ENCODE results near the gene NOC3L. TPM values are rescaled to one million over a fixed set of nuclear protein-coding genes. Genes with fewer than 3 reads are reported as not detected.

Gene NOC3L
- total RNA-seq, 1 donor from 2014 or later = 9.3 TPM

GRCh38 chr10:94299417-94299816 is 63.3 kb downstream of the NOC3L start:
- Mint-ChIP-seq H3K27me3 (ENCODE audit: unreplicated experiment) (no peaks in the 10 kb centered on the region), H3K9me3 (ENCODE audit: unreplicated experiment) (no peaks in the 10 kb centered on the region), H3K4me3 (ENCODE audit: unreplicated experiment) (no peak overlapping the region), H3K36me3 (ENCODE audit: low read depth, unreplicated experiment) (no peaks in the 10 kb centered on the region), H3K4me1 (ENCODE audit: unreplicated experiment) (no peaks in the 10 kb centered on the region), H3K27ac (ENCODE audit: unreplicated experiment) (no peak overlapping the region)
- DNase-seq (ENCODE audit: low spot score) = no peak
- TF ChIP-seq CTCF (IDR thresholded peaks at IDR 0.05; ENCODE audit: unreplicated experiment) = no peak

- H3K4me1 Mint-ChIP-seq (ENCODE audit: unreplicated experiment) = peaks cover 4% of the 10 kb centered on the region
- no peaks in the 10 kb centered on the region for H3K36me3 Mint-ChIP-seq (ENCODE audit: low read depth, unreplicated experiment)
- no peak overlapping the region for H3K27ac Mint-ChIP-seq (ENCODE audit: unreplicated experiment)
- no peaks in the 10 kb centered on the region for H3K27me3 Mint-ChIP-seq (ENCODE audit: unreplicated experiment)
- no peak overlapping the region for H3K4me3 Mint-ChIP-seq (ENCODE audit: unreplicated experiment)
- H3K9me3 Mint-ChIP-seq (ENCODE audit: unreplicated experiment) = no peaks in the 10 kb centered on the region
- DNase-seq (ENCODE audit: low spot score) = no peak
- TF ChIP-seq CTCF (IDR thresholded peaks at IDR 0.05; ENCODE audit: unreplicated experiment) = no peak
Observed at GRCh38 chr10:94294168-94294567, 68.6 kb downstream of the NOC3L start.

- no peak for DNase-seq (ENCODE audit: low spot score)
- H3K9me3 Mint-ChIP-seq (ENCODE audit: unreplicated experiment) = no peaks in the 10 kb centered on the region
- no peaks in the 10 kb centered on the region for H3K36me3 Mint-ChIP-seq (ENCODE audit: low read depth, unreplicated experiment)
- H3K27me3 Mint-ChIP-seq (ENCODE audit: unreplicated experiment) = no peaks in the 10 kb centered on the region
- no peak for TF ChIP-seq CTCF (IDR thresholded peaks at IDR 0.05; ENCODE audit: unreplicated experiment)
- H3K27ac Mint-ChIP-seq (ENCODE audit: unreplicated experiment) = no peak overlapping the region
- H3K4me1 Mint-ChIP-seq (ENCODE audit: unreplicated experiment) = peaks cover 4% of the 10 kb centered on the region
- no peak overlapping the region for H3K4me3 Mint-ChIP-seq (ENCODE audit: unreplicated experiment)
Observed at GRCh38 chr10:94293354-94293753, 69.4 kb downstream of the NOC3L start.

GRCh38 chr10:94292434-94293090 is 70.2 kb downstream of the NOC3L start:
- no peaks in the 10 kb centered on the region for H3K36me3 Mint-ChIP-seq (ENCODE audit: low read depth, unreplicated experiment)
- H3K9me3 Mint-ChIP-seq (ENCODE audit: unreplicated experiment) = no peaks in the 10 kb centered on the region
- peaks cover 2% of the 10 kb centered on the region for H3K27me3 Mint-ChIP-seq (ENCODE audit: unreplicated experiment)
- no peak overlapping the region for H3K27ac Mint-ChIP-seq (ENCODE audit: unreplicated experiment)
- no peak for TF ChIP-seq CTCF (IDR thresholded peaks at IDR 0.05; ENCODE audit: unreplicated experiment)
- no peak overlapping the region for H3K4me3 Mint-ChIP-seq (ENCODE audit: unreplicated experiment)
- DNase-seq (ENCODE audit: low spot score) = no peak
- H3K4me1 Mint-ChIP-seq (ENCODE audit: unreplicated experiment) = peaks cover 4% of the 10 kb centered on the region

- Mint-ChIP-seq H3K4me3 (ENCODE audit: unreplicated experiment) (no peak overlapping the region), H3K36me3 (ENCODE audit: low read depth, unreplicated experiment) (no peaks in the 10 kb centered on the region), H3K4me1 (ENCODE audit: unreplicated experiment) (peaks cover 4% of the 10 kb centered on the region), H3K9me3 (ENCODE audit: unreplicated experiment) (no peaks in the 10 kb centered on the region), H3K27ac (ENCODE audit: unreplicated experiment) (no peak overlapping the region), H3K27me3 (ENCODE audit: unreplicated experiment) (peaks cover 2% of the 10 kb centered on the region)
- DNase-seq (ENCODE audit: low spot score) = no peak
- TF ChIP-seq CTCF (IDR thresholded peaks at IDR 0.05; ENCODE audit: unreplicated experiment) = no peak
Observed at GRCh38 chr10:94288361-94289101, 74.2 kb downstream of the NOC3L start.
